HEK293T (cell line): ENCODE measurements around the gene INS.

ENCODE experiments used
- CTCF ChIA-PET: fragments of 350-600 bp; formaldehyde crosslinking; extraction: SDS; loops from one replicate; lab custom pipeline; 2021; ENCODE audit warnings: antibody characterized with exemption, inconsistent platforms; lab: Yijun Ruan, JAX
- POLR2A ChIA-PET: fragments of 350-600 bp; formaldehyde crosslinking; extraction: SDS; loops from one replicate; lab custom pipeline; 2020; ENCODE audit warnings: antibody characterized with exemption, inconsistent platforms; lab: Yijun Ruan, JAX
- DNase-seq: peaks from one replicate; pipeline ENCODE4 v3.0.0; 2012; ENCODE audit warnings: mixed read lengths; ENCODE audit errors: extremely low spot score
- ARNT ChIP-seq: fragments of 450-650 bp; IDR thresholded peaks from 2 replicates; pipeline ENCODE4 v1.6.1; 2017; ENCODE audit warnings: mild to moderate bottlenecking
- BHLHE40 ChIP-seq: fragments of 450-650 bp; IDR thresholded peaks from 2 replicates; pipeline ENCODE4 v1.6.1; 2016; ENCODE audit warnings: mild to moderate bottlenecking, moderate library complexity, borderline replicate concordance
- CTBP1 ChIP-seq: fragments of 450-650 bp; IDR thresholded peaks from 2 replicates; pipeline ENCODE4 v1.6.1; 2016; ENCODE audit warnings: borderline replicate concordance
- ELF4 ChIP-seq: fragments of 450-650 bp; IDR thresholded peaks from 2 replicates; pipeline ENCODE4 v1.6.1; 2017; ENCODE audit warnings: antibody characterized with exemption
- FOXA1 ChIP-seq: fragments of 450-650 bp; IDR thresholded peaks from 2 replicates; pipeline ENCODE4 v1.6.1; 2016; ENCODE audit warnings: mild to moderate bottlenecking
- FOXK2 ChIP-seq: fragments of 450-650 bp; IDR thresholded peaks from 2 replicates; pipeline ENCODE4 v1.6.1; 2016; ENCODE audit warnings: mild to moderate bottlenecking
- FOXM1 ChIP-seq: fragments of 450-650 bp; IDR thresholded peaks from 2 replicates; pipeline ENCODE4 v1.6.1; 2017; ENCODE audit warnings: mild to moderate bottlenecking, borderline replicate concordance
- HDGF ChIP-seq: fragments of 450-650 bp; IDR thresholded peaks from 2 replicates; pipeline ENCODE4 v1.6.1; 2017; ENCODE audit warnings: antibody characterized with exemption, borderline replicate concordance
- L3MBTL2 ChIP-seq: fragments of 450-650 bp; conservative IDR thresholded peaks from 2 replicates; pipeline ENCODE4 v1.6.1; 2016; ENCODE audit warnings: mild to moderate bottlenecking
- LEF1 ChIP-seq: fragments of 450-650 bp; IDR thresholded peaks from 2 replicates; pipeline ENCODE4 v1.6.1; 2017; ENCODE audit warnings: mild to moderate bottlenecking, borderline replicate concordance
- NFRKB ChIP-seq: fragments of 450-650 bp; IDR thresholded peaks from 2 replicates; pipeline ENCODE4 v1.6.1; 2016; ENCODE audit warnings: mild to moderate bottlenecking, moderate library complexity
- SP1 ChIP-seq: fragments of 450-650 bp; IDR thresholded peaks from 2 replicates; pipeline ENCODE4 v1.6.1; 2017
- SUZ12 ChIP-seq: fragments of 450-650 bp; IDR thresholded peaks from 2 replicates; pipeline ENCODE4 v1.6.1; 2016; ENCODE audit warnings: mild to moderate bottlenecking
- TARDBP ChIP-seq: fragments of 450-650 bp; IDR thresholded peaks from 2 replicates; pipeline ENCODE4 v1.6.1; 2016
- ZNF384 ChIP-seq: fragments of 450-650 bp; IDR thresholded peaks from 2 replicates; pipeline ENCODE4 v1.6.1; 2016
- TF ChIP-seq, protein P1 (sequence below): fragments of 450-650 bp; IDR thresholded peaks from 2 replicates; pipeline ENCODE4 v1.6.1; 2016

Gene INS

DNA sequence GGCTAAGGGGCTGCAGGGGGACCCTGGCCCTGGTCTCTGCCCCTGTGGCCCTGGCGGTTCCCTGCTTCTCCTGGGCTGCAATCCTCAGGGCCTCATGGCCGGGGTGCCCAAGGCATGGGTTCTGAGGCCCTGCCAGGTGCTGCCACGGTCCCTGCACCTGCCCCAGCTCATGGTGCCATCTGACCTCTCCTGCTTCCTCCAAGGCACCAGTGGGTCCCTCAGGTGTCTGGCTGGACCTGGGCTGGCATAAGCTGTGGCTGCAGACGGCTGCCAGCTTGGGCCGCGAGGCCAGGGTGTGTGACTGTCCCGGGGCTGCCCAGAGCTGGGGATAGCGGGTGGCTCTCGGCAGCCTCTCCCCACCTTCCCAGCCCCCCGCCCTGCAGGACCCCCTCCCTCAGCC lies 2.0 kb downstream of the INS start:
- POLR2A ChIA-PET: no interaction called here
- no peak for TF ChIP-seq SP1
- no peak for TF ChIP-seq ELF4
- no peak for TF ChIP-seq TARDBP
- no peak for TF ChIP-seq LEF1
- TF ChIP-seq HDGF: no peak
- no peak for TF ChIP-seq ARNT
- TF ChIP-seq BHLHE40: no peak
- TF ChIP-seq FOXA1: no peak
- TF ChIP-seq L3MBTL2: no peak
- no peak for TF ChIP-seq ZNF384
- TF ChIP-seq, protein P1, sequence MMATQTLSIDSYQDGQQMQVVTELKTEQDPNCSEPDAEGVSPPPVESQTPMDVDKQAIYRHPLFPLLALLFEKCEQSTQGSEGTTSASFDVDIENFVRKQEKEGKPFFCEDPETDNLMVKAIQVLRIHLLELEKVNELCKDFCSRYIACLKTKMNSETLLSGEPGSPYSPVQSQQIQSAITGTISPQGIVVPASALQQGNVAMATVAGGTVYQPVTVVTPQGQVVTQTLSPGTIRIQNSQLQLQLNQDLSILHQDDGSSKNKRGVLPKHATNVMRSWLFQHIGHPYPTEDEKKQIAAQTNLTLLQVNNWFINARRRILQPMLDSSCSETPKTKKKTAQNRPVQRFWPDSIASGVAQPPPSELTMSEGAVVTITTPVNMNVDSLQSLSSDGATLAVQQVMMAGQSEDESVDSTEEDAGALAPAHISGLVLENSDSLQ: no peak
- TF ChIP-seq FOXM1: no peak
- no peak for TF ChIP-seq FOXK2
- TF ChIP-seq NFRKB: no peak
- TF ChIP-seq CTBP1: no peak
- no peak for TF ChIP-seq SUZ12
- CTCF ChIA-PET: interaction anchor here (0.6 to 1.5 kb wide), 2 partner anchors 9 to 123 kb away, joined by 4 to 5 read pairs; no protein-coding TSS in a partner anchor
- DNase-seq: no peak

DNA sequence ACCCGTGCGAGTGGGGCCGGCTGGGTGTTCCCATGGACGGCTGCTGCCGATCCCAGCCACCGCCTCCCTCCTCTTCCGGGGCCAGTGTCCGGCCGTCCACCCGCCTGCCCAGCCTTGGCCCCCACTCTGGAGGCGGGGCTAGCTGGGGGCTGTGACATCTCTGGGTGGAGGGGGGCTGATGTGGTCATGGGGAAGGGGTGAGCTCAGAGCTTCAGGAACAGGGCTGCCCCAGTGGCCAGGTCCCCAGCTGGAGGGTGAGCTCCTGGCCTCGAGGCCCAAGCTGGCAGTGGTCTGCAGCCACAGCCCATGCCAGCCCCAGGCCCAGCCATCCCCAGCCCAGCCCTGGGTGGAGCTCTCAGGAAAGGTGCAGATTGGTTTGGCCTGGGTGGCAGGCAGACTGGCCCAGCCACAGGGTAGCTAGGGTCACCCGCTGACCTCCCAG lies 2.7 kb downstream of the INS start:
- ChIA-PET CTCF (interaction anchor here (0.6 to 1.5 kb wide), 3 partner anchors 9 to 123 kb away, joined by 4 to 5 read pairs (median 4); no protein-coding TSS in a partner anchor), POLR2A (no interaction called here)
- DNase-seq: no peak
- no peak for TF ChIP-seq FOXA1
- TF ChIP-seq BHLHE40: no peak
- TF ChIP-seq NFRKB: no peak
- no peak for TF ChIP-seq SUZ12
- no peak for TF ChIP-seq SP1
- TF ChIP-seq HDGF: no peak
- TF ChIP-seq LEF1: no peak
- TF ChIP-seq ZNF384: no peak
- no peak for TF ChIP-seq ARNT
- TF ChIP-seq CTBP1: no peak
- TF ChIP-seq L3MBTL2: no peak
- no peak for TF ChIP-seq TARDBP
- TF ChIP-seq, protein P1: no peak
- TF ChIP-seq ELF4: no peak
- no peak for TF ChIP-seq FOXK2

DNA sequence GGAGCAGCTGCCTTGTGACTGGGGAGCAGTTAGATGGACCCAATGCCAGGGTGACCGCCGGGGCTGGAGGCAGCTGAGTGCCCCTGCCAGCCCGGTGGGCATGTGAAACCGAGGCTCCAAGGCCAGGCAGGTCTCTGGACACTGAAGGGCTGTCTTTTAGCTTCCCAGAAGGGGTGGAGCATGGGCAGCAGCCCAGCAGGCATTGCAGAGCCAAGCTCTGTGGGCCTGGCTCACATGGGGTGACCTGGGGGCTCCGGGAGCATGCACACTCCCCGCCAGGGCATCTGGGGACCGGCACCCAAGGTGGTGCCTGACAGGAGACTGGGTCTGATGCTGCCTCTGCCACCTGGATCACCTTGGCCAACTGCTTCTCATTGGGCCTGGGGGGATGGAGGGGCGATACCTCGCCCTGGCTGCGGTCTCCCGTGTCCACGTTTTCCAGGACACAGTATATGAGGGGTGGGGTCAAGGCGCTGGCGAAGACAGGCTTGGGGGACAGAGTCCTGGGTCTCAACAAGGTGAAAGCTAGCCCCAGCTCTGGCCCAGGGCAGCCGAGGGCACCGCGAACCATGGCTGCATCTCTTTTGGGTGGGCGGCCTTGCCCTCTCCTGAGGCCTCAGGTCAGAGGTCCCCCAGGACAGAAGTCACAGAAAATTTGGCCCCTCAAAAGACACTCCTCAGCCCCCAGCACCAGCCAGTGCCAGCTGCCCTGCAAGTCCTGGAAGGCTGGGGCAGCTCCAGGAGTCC lies 3.5 kb downstream of the INS start:
- POLR2A ChIA-PET: no interaction called here
- no peak for TF ChIP-seq ZNF384
- no peak for TF ChIP-seq SP1
- no peak for TF ChIP-seq TARDBP
- no peak for TF ChIP-seq NFRKB
- no peak for TF ChIP-seq FOXM1
- CTCF ChIA-PET: interaction anchor here (1.0 to 1.5 kb wide), 2 partner anchors 121 to 122 kb away, joined by 4 read pairs; no protein-coding TSS in a partner anchor
- DNase-seq: no peak

DNA sequence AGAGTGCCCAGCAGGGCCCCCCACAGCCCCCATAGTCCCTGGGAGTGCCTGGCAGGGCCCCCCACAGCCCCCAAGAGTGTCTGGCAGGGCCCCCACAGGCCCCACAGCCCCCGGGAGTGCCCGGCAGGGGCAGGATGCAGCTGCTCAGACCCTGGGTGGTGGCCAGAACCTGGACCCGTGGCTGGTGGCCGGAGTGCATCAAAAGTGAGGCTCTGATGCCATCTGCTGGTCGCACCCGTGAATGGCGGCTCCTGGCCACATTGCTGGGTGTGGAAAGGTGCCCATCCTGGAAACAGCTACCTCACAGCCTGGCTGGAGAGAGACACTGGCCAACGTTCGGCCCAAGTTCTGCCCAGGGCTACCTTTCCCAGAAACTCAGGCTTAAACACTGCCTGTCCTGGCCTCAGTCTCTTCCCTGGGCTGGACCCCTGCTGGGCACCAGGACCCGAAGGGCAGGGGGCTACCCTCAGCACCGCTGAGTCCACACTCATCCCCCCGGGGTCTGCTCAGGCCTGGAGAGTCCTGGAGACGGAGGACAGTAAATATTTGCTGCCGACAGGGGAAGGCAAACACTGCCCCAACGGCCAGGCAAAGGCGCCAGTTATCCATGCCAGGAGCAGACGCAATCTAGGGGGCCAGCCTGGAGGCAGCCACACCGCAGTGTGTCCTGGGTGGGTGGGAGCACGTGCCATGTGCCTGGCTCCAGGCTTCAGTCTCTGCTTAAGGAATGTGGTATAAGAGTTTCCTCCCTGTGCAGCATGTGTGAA lies 4.4 kb downstream of the INS start:
- ChIA-PET CTCF (interaction anchor here (0.7 to 2.1 kb wide), 14 partner anchors 9 to 610 kb away, joined by 3 to 10 read pairs (median 4); no protein-coding TSS in a partner anchor), POLR2A (interaction anchor here (0.9 kb wide), 1 partner anchor 209 kb away, joined by 3 read pairs; no protein-coding TSS in a partner anchor)
- no peak for TF ChIP-seq NFRKB
- no peak for TF ChIP-seq L3MBTL2
- no peak for TF ChIP-seq FOXA1
- TF ChIP-seq ELF4: no peak
- no peak for TF ChIP-seq SP1
- no peak for TF ChIP-seq BHLHE40
- TF ChIP-seq CTBP1: no peak
- no peak for TF ChIP-seq SUZ12
- TF ChIP-seq FOXM1: no peak
- no peak for TF ChIP-seq ZNF384
- TF ChIP-seq HDGF: no peak
- TF ChIP-seq LEF1: no peak
- TF ChIP-seq ARNT: no peak
- TF ChIP-seq FOXK2: no peak
- TF ChIP-seq, protein P1: no peak
- TF ChIP-seq TARDBP: no peak
- peak; percentile 83 for DNase-seq

DNA sequence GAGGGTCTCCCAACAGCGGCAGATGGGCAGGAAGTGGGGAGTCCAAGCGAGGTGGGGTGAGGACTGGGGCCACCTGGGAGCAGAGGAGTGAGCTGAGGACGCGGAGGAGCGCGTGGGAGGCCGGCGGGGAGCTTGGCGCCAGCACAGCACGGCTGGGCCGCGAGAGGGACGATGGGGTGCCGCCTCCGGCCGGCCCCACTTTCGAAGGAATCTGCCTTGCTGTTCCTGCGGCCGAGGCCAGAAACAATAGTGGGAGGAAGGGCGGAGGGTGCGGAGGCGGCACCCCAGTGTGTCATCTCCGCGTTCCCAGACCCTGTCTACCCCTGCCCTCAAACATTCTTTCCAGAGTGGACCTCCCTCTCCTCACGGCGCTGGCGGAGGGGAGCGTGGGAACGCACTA lies 5.5 kb downstream of the INS start:
- no peak for DNase-seq
- TF ChIP-seq SP1 (no peak), ZNF384 (no peak), SUZ12 (no peak), TARDBP (no peak), FOXK2 (no peak), L3MBTL2 (no peak), CTBP1 (no peak), FOXA1 (no peak)
- POLR2A ChIA-PET: no interaction called here
- CTCF ChIA-PET: interaction anchor here (0.7 to 2.1 kb wide), 12 partner anchors 8 to 609 kb away, joined by 3 to 10 read pairs (median 4); no protein-coding TSS in a partner anchor
